Central memory CD4-positive, alpha-beta T cell (primary cell): ENCODE data around the gene H2BW2.
"Not testable (repeated sequence)": the region's sequence is repeated elsewhere in the genome, so short reads cannot be mapped to it uniquely, and the experiment has no call there.

Experiments used
- DNase-seq: peaks from one replicate; pipeline ENCODE4 v3.0.0; 2022
- total RNA-seq, 3 experiments: gene quantifications; one replicate each; lab custom pipeline; 2026; lab: John Stamatoyannopoulos, UW

Gene H2BW2
- total RNA-seq: 0 reads per million in 3 experiments

DNA sequence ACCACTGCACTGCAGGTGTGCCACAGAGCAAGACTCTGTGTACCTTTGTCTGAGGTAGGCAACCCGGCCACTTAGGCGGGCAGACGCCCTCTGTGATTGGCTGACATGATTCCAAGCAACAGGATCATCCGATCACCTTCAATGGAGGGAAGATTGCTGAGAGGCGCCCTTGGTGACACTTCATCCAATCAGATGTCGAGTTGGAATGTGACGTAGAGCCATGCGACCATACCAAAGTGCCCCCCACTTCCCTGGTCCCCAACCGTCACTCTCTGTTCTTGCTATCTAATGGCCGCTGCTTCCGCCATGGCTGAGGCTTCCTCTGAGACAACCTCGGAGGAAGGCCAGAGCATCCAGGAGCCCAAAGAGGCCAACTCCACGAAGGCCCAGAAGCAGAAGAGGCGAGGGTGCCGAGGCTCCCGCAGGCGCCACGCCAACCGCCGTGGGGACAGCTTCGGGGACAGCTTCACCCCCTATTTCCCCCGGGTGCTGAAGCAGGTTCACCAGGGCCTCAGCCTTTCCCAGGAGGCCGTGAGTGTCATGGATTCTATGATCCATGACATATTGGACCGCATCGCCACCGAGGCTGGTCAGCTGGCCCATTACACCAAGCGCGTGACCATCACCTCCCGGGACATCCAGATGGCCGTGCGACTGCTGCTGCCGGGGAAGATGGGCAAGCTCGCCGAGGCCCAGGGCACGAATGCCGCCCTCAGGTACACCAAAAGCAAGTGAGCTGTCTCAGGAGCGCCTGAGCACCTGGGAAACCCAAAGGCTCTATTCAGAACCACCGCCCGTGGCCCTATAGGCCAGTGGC, at the start of gene H2BW2:
H2BW2 (plus strand) TSS at position 268 of the 817 bp plus-strand sequence; CDS start at position 307, 39 bp downstream.
- DNase-seq: no peak

DNA sequence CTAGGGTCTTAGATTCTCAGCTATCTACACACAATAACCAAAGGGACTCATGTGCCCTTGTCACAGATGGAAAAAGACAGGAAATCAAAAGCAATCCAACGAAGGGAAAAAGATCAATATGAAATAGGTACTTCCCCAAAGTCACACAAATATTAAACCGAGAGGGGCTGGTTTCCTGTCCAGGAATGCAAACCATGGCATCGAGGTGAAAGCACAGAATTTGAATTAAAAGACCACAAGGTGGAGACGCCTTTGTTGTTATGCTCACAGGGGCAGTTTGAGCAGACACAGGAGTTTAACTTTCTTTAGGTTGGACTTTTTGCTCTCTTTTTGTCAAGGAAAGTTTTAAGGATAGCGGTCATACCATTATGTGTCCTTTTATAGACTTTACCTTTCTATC, 40.5 kb upstream of the H2BW2 start:
- DNase-seq: no peak

DNA sequence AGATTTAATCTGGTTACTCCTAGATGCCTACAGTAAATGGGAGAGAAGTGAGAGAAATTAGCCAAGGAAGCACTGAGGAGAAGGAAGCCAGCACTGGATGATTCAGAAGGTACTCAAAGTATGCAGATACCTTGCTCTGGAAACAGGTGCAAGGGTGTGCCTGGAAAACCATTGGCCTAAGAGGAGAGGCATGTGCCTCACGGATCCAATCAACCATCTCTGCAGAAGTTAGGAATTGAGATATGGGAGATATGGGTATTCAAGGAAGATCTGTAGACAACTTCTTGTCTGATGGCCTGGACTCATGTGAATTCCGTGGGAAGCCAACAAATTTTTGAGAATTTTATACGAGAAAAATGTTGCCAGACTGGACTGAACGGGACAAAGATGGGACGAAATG, 30.9 kb upstream of the H2BW2 start:
- no peak for DNase-seq

DNA sequence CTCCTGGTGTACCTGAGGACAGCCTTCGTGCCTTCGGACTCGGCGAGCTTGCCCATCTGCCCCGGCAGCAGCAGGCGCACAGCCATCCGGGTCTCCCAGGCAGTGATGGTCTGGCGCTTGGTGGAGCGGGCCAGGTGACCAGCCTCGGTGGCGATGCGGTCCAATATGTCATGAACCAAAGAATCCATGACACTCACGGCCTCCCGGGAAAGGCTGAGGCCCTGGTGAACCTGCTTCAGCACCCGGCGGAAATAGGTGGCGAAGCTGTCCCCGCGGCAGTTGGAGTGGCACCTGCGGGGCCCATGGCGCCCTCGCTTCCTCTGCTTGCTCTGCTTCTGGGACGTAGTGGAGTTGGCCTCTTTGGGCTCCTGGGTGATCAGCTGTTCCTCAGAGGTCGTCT, 26.6 kb upstream of the H2BW2 start:
- no peak for DNase-seq

DNA sequence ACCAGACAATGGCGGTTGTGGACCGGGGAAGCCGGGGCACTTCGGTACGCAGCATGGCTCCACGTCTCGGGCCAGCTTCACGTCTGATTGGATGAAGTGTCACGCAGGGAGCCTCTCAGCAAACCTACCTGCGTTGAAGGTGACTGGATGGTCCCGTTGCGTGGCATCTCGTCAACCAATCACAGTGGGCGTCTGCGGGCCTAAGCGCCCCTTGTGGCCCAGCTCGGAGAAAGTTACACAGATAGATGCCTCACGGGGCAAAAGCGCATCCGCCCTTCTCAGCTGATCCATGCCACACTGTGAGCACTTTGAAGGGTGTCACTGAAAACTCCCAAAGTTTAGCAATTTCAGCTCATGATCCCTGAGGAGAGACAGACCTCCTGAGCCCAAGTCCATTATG, 26.1 kb upstream of the H2BW2 start, which contains the start of gene H2BW1:
H2BW1 (minus strand) TSS at position 103 of the 400 bp plus-strand sequence. CDS start 132 bp downstream, outside the sequence.
- no peak for DNase-seq

DNA sequence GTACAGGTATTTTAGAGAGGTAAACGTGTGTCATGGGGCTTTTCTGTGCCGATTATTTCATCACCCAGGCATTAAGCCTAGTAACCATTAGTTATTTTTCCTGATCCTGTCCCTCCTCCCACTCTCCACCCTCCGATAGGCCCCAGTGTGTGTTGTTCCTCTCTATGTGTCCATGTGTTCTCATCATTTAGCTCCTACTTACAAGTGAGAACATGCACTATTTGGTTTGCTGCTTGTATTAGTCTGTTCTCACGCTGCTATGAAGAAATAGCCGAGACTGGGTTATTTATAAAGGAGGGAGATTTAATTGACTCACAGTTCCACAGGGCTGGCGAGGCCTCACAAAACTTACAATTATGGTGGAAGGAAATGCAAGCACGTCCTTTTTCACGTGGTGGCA, 24.2 kb upstream of the H2BW2 start:
- not testable (repeated sequence) for DNase-seq

DNA sequence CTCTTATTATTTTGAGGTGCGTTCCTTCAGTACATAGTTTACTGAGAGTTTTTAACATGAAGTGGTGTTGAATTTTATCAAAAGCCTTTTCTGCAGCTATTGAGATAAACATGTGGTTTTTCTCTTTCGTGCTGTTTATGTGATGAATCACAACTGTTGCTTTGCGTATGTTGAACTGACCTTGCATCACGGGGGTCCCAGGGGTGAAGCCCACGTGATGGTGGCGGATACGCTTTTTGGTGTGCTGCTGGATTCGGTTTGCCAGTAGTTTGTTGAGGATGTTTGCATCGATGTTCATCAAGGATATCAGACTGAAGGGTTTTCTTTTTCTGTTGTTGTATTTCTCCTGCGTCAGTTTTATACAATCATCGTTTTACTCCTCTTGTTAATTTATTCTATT, 21.6 kb upstream of the H2BW2 start:
- DNase-seq: no peak

DNA sequence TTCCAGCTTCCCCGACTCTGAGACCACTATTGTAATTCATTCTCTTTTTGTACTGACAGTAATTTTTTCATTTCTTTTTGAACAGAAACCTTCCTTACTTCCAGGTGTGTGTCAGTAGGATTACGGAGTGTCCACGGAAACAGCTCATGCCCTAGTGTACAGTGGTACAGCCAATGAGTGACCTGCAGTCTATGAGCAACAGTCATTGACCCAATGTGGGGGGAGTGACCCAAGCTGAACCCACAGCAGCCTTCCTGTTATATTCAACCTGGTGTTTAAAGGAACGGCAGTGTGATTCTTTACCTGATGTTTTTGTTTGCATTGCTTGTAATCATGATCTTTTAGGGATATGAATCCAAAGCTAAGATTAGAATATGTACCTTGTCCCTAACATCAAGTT, 1.2 kb downstream of the H2BW2 start:
- no peak for DNase-seq

DNA sequence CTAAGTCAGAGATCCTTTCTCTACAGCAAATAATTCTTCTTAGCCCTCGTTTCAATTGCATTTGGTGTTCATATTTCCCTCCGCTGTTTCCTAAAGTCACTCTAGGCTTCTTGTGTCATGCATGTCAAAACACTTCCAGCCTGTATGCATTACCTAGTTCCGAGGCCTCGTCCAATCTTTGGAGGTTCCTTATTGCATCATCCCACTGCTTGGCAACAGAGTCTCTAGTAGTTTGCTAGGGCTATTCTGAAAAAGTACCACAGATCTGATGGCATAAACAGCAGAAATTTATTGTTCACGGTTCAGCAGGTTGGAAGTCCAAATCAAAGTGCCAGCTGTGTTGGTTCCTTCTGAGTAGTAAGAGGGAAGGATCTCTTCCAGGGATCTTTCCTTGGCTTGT, 5.9 kb downstream of the H2BW2 start:
- no peak for DNase-seq

DNA sequence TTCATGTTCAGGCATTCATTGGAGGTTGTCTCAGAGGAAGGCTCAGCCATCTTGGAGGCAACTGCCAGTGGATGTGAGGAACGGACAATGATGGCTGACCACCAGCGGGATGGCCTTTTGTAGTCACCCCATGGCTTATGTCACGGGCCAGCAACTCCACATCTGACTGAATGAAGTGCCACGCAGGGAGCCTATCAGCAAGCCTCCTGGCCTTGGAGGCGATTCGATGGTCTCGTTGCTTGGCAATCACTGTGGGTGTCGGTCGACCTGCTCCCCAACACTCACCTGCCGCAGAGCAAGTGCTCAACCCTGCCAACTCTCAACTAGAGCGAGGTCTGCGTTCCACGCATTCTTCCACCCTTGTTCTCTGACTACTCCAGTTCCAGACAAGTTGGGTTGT, 7.4 kb downstream of the H2BW2 start:
- no peak for DNase-seq

DNA sequence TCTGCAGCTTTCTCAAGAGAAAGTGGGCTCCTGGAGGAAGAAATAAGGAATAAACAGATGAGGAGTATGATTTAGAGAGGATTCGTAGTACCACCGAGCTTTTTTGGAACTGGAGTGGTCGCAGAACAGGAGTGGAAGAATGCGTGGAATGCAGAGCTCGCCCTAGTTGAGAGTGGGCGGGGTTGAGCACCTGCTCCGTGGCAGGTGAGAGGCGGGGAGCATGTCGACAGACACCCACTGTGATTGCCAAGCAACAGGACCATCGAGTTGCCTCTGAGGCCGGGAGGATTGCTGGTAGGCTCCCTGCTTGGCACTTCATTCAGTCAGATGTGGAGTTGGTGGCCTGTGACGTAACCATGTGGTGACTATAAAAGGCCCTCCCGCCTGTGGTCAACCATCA, 15.2 kb downstream of the H2BW2 start:
- DNase-seq: not testable (repeated sequence)

DNA sequence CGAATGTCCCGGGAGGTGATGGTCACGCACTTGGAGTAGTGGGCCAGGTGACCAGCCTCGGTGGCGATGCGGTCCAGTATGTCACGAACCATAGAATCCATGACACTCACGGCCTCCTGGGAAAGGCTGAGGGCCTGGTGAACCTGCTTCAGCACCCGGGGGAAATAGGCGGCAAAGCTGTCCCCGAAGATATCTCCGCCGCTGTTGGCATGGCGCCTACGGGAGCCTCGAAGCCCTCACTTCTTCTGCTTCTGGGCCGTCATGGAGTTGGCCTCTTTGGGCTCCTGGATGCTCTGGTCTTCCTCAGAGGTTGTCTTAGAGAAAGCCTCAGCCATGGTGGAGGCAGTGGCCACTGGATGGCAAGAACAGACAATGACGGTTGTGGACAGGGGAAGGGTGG, 22.9 kb downstream of the H2BW2 start:
- DNase-seq: not testable (repeated sequence)

DNA sequence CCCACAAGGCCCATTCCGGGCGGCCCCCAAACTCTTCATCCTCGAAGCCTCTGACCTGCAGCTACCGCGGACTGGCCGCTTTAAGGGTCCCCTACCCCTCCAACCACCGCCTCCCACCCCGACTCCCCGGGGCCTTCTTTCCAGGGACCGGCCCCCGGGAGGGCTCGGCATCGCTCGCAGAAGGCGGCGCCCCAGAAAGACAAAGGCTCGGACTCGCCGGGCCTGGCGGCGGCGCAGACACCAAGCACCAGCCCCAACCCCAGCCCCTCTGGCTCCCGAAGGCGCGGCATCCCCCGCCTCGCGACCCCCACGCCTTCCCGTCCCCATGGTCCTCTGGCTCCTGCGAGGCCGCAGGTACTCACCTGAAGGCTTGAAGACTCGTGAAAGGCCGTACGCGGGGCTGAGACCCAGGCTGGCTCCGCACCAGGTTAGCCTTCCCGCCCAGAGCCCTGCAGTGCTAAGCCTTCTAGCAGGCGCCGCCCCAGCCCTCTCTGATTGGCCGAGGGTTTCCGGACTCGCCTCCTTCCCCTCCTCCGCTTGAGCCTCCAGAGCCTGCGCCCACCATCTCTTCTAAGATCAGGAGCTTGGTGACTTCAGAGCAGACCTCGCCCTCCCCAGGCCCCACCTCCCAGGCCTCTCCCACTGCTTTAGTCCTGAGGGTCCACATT, 36.2 kb downstream of the H2BW2 start, which contains the start of gene TMSB15C:
TMSB15C (minus strand) TSS at position 459 of the 668 bp plus-strand sequence.
- DNase-seq: not testable (repeated sequence)

DNA sequence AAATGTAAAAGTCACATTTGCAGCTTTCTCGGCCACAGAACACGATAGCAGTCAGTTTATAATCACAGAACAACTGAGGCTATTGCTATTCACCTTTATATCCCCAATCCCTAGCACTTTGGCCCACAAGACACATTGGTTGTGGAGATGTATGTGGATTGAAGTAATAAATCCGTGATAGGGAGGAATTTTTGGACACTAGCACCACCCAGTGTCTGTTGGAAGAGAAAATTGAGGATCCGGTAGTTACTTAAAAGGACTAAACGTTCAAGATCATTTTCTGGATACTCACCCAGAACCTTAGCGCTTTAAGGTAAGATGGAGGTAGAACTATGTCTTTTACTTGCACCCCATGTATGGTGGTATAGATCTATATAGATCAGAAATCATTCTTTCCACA, 38.1 kb downstream of the H2BW2 start:
- not testable (repeated sequence) for DNase-seq

DNA sequence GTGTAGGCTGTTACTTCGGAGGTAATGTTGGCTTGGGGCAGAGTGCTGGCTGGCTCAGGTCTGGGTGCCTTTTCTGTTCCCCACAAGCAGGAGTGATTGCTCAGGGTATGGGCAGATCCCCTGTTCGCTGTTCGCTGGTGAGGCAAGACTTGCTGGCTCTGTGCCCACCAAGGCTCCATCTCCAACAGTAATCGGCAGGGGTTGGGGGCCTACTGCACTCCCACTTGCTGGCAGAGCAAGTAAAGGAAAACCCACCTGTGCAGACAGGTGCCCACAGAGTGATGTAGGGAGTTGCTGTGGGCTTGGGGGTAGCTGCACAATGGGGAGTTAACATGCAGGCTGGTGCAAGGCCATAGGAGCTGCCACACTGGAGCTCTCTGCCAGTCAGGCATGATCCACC, 44.3 kb downstream of the H2BW2 start:
- DNase-seq: no peak

DNA sequence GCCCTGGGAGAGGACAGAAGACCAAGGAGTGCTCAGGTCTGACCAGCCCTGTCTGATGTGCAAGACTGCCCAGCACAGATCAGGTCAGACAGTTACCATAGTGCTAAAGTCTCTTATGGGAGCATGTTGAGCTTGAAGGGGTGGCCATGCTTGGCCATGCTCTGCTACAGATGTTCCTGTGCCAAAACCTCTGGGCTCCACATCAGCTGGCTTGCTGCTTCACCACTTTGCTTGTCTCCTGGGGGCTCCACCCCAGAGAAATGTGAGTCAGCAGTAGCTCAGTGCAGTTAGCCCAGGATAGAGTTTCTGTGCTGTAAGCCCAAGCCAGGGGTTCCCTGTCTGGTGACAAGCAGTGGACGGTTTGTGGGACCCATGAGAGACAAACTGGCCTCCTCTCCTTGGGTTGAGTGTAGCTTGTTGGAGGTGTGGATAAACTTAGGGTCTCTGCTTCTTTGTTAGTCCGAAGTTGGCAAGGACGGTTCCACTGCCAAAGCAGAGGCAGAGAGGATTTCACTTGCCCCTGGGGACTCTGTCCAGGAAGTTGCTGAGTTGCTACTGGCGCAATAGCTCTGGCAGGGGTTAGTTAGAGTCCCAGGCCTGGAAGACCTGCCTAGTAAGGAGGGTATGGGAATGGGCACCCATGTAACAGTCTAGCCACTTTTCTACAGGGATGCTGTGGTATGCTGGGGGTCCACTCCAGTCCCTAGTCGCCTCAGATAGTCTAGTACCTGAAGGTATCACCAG, 45.0 kb downstream of the H2BW2 start:
- DNase-seq: no peak

DNA sequence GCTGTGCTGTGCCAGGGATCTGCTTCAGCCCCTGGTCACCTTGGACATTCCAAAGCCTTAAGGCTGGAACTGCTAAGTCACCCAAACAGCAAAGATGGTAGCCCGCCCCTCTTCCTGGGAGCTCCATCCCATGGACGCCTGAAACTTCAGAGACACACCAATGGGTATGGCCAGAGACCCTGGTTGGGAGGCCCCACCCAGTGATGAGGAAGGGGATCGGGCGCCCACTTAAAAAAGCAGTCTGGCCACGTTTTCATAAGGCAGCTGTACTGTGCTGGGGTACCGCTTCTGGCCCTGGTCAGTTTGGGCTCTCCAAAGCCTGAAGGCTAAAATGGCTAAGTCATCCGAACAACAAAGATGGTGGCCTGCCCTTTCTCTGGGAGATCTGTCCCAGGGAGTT, 45.7 kb downstream of the H2BW2 start:
- DNase-seq: no peak

DNA sequence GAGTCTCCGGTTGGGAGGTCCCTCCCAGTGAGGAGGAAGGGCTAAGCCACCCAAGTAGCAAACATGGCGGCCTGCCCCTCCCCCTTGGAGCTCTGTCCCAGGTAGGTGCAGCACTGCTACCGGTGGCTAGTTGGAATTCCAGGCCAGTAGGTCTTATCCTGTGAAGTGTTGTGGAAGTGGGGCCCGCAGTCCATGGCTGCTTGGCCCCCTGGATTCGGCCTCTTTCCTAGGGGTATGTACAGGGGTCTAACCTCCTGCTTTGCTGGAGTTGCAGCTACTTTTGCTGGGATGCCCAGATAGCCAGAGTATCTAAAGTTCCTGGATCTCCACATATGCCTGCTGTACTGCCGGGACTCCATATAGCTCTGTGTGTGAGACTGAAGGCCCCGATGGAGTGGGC, 46.2 kb downstream of the H2BW2 start:
- no peak for DNase-seq
